ENCODE data around the gene YBX1.
A peak's percentile ranks its signal among the peaks of the same experiment; 100 is the strongest.

The YBX1 gene

GRCh38 chr1:42735477-42736105 is 53.4 kb downstream of the YBX1 start:
- DNase-seq, result no peak

- DNase-seq, result no peak
Measured at GRCh38 chr1:42736152-42736551, 53.9 kb downstream of the YBX1 start.

- no peak for DNase-seq
Measured at GRCh38 chr1:42736571-42737200, 54.5 kb downstream of the YBX1 start.

- peak in 1 of 2 donors; percentile 27 for DNase-seq
Measured at GRCh38 chr1:42737257-42737656, 55.0 kb downstream of the YBX1 start.

GRCh38 chr1:42737986-42738677 is 55.9 kb downstream of the YBX1 start:
- DNase-seq, result no peak

- no peak for DNase-seq
Measured at GRCh38 chr1:42738678-42739226, 56.5 kb downstream of the YBX1 start.

- no peak for DNase-seq
Measured at GRCh38 chr1:42739753-42740700, 57.8 kb downstream of the YBX1 start, which contains the start of gene CLDN19. TSS of gene CLDN19 (minus strand) at chr1:42740236. CDS start at chr1:42740063, 173 bp downstream.

GRCh38 chr1:42740851-42741580 is 58.8 kb downstream of the YBX1 start:
- DNase-seq, result no peak

- DNase-seq, result no peak
Measured at GRCh38 chr1:42741706-42742105, 59.5 kb downstream of the YBX1 start.

GRCh38 chr1:42742141-42742540 is 59.9 kb downstream of the YBX1 start:
- DNase-seq, result no peak

- no peak for DNase-seq
Measured at GRCh38 chr1:42742617-42743316, 60.5 kb downstream of the YBX1 start.

- no peak for DNase-seq
Measured at GRCh38 chr1:42743317-42744147, 61.3 kb downstream of the YBX1 start.

- no peak for DNase-seq
Measured at GRCh38 chr1:42744148-42744413, 61.9 kb downstream of the YBX1 start.

- DNase-seq, result no peak
Measured at GRCh38 chr1:42745851-42746250, 63.6 kb downstream of the YBX1 start.

GRCh38 chr1:42746436-42747105 is 64.4 kb downstream of the YBX1 start:
- DNase-seq, result no peak

GRCh38 chr1:42747125-42747524 is 64.9 kb downstream of the YBX1 start:
- peak; percentile 31 to 40 for DNase-seq

- no peak for DNase-seq
Measured at GRCh38 chr1:42748021-42748420, 65.8 kb downstream of the YBX1 start.

GRCh38 chr1:42748461-42749410 is 66.5 kb downstream of the YBX1 start:
- no peak for DNase-seq

- DNase-seq, result no peak
Measured at GRCh38 chr1:42750041-42750440, 67.8 kb downstream of the YBX1 start.
